Amniotic epithelial cell (primary cell): ENCODE data around the gene RPTOR.

Source experiments
- DNase-seq: peaks from one replicate; pipeline ENCODE4 v3.0.0-alpha.2; 2010; ENCODE audit warnings: low read depth

Gene RPTOR

DNA sequence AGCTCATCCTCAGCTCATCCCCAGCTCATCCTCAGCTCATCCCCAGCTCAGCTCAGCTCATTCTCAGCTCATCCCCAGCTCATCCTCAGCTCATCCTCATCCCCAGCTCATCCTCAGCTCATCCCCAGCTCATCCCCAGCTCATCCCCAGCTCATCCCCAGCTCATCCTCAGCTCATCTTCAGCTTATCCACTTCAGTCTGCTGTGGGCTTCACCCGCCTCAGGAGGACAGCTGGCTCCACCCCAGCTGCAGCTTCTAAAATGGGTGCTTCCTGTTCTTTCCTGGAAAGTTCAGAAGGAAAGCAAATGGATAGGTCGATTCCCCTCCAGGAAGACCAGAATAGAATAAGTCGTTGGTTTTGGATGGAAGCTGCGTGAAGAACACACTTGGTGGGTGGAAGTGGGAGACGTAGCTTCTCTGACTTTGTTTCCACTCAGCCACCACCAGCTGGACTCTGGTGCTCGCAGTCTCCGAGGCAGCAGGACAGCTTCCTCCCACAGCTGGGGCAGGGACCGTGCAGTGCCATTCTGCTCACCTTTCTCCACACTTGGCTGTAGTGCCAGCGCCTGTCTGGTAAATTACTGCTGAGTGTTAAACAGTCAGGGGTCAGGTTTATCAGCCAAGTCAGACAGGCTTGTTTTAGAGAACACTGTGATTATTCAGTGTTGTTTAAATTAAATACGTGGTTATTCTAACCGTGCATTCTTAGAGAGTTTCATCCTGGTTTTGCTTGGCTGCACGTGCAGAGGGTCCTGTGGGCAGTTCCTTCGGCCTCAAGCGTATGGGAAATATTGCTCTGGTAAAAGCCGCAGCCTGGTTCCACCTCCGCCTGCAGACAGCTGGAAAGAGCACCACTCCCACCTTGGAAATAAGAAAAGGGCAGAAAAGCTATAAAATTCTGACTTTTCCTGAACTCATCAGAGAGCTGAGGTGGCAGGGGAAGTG is 386.0 kb downstream of the RPTOR start:
- no peak for DNase-seq

DNA sequence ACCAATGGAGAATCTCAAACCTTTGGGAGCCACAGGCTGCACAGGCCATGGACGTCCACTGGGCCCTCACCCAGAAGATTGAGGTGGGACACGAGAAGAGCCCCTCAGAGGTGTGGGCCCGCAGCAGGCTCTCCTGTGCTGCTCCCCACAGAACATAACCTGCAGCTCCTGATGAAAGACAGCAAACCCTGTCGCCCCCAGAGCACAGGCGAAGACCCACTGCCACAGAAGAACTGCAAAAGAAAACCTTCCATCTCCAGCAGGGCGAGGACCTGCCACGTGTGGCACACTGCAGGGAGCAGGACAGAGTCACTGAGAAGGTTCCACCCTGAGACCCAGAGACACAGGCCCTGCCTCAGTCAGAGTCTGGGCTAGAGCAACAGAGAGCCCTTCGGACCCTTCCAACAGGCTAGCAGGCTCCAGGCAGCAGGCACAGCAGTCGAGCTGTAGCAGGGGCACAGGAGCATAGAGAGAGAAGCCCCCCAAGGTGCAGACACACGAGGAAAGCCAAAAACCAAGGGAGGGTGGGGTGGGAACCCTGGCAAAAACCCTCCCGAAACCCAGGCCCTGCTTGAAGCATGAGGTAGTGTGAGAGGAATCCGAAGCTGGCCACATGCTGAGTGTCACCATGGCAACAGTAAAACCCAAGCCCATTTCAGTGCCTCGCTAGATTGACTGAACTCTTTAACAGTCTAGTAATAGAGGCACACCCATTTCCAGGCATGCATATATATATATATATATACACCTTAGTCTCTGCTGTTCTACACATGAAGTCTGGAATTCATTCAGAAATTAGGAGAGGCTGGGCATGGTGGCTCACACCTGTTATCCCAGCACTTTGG is 387.0 kb downstream of the RPTOR start:
- DNase-seq: peak; percentile 68

- DNase-seq: no peak
These were observed 390.9 kb downstream of the RPTOR start for GRCh38 chr17:80935526-80935925.

- DNase-seq: no peak
These were observed 391.6 kb downstream of the RPTOR start for GRCh38 chr17:80936218-80936617.

GRCh38 chr17:80936723-80937122 is 392.1 kb downstream of the RPTOR start:
- DNase-seq: no peak

GRCh38 chr17:80937462-80938381 is 393.1 kb downstream of the RPTOR start:
- DNase-seq: no peak

GRCh38 chr17:80938556-80938955 is 393.9 kb downstream of the RPTOR start:
- no peak for DNase-seq

- DNase-seq: no peak
These were observed 394.8 kb downstream of the RPTOR start for GRCh38 chr17:80939151-80940145.

GRCh38 chr17:80940171-80941123 is 395.8 kb downstream of the RPTOR start:
- DNase-seq: no peak

GRCh38 chr17:80941171-80941570 is 396.5 kb downstream of the RPTOR start:
- no peak for DNase-seq

DNA sequence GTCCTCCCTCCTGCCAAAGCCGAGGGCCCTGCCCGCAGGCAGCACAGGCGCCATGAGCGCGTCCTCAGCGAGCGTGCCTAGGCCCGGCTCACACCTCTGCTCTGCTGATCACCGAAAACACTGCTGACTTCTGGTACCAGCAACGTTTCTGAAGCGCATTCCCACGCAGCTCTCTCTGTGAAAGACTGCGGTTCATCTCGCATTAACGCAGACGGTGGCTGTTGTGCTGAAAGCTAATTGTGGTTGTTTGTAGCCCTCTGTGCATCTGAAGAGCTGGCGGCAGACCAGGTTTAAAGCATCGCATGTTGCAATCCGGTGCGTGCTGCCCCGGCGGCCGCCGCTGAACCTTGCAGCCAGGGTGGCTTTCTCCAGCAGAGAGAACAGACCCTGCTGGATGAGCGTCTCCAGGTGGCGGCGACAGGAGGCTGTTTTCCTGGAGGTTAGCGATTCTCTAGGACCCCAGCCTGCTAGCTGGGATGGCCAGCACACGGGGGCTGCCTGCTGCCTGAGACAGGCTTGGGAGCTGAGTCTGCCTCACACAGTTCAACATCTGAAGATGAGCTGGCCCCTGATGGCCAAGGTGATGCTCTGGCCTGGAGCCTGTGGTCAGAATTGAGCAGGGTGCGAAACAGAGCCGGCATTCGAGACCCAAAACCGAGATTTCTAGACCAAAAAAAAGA is 397.2 kb downstream of the RPTOR start:
- no peak for DNase-seq

- DNase-seq: no peak
These were observed 398.0 kb downstream of the RPTOR start for GRCh38 chr17:80942423-80943345.

GRCh38 chr17:80943346-80944145 is 398.9 kb downstream of the RPTOR start:
- DNase-seq: no peak

DNA sequence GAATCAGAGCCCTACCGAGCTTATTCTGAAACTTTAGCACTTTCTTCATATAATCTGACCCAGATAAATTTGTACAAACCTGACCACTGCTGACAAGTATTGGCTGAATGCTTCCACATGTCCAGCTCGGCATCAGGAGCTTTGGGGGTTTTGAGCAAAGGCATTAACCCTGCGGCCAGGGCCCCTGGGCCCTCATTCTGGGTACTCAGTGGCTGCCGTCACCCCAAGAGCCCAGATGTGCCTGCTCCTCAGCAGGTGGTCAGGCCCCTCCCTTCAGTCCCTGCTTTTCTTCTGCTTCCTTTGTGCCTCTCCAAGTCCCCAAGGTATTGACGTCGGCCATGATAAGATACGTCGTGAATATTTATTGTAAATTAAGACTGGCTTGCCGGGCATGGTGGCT is 399.7 kb downstream of the RPTOR start:
- no peak for DNase-seq

GRCh38 chr17:80945736-80946135 is 401.1 kb downstream of the RPTOR start:
- DNase-seq: no peak

DNA sequence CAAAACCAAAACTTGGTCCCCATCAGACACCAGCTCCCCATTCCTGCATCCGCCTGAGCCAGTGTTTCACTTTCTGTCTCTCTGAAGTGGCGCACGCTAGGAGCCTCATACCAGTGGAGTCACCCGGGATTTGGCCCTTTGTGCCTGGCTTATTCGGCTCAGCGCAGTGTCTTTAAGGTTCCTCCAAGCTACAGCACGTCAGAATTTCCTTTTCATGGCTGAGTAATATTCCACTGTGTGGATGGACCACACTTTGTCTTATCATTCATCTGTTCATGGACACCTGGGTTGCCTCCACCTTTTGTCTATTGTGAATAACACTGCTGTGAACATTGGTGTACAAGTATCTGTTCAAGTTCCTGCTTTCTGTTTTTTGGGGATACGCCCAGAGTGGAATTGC is 401.8 kb downstream of the RPTOR start:
- no peak for DNase-seq
